ENCODE data around the gene DMD. TPM values are rescaled to one million over a fixed set of nuclear protein-coding genes. Genes with fewer than 3 reads are reported as not detected.

The DMD gene
- total RNA-seq, 5 donors from 2014 or later (not counting 1 experiment from before 2014, with no cell fraction given), result 0.73 to 1.6 (median 0.88) TPM; not detected in 1

- Mint-ChIP-seq H3K27me3 (peaks cover 0 to 11% of the 10 kb centered on the region in 2 donors), H3K9me3 (peaks cover 0 to 3% (median 0%) of the 10 kb centered on the region in 3 donors), H3K27ac (no peak overlapping the region), H3K4me3 (no peak overlapping the region), H3K36me3 (no peaks in the 10 kb centered on the region), H3K4me1 (no peaks in the 10 kb centered on the region)
- DNase-seq, result no peak
- H3K27me3 ChIP-seq (replicated peaks in 1 of 2; ENCODE audit: control insufficient read depth in 2 of 2, extremely low read depth in 1 of 2, insufficient read depth in 2 of 2, low read length in 1 of 2), result no peaks in the 10 kb centered on the region
- ChIA-PET POLR2A (no interaction called here), CTCF (no interaction called here)
- H3K27ac ChIP-seq (ENCODE audit: low read length), result no peak overlapping the region
- no peaks in the 10 kb centered on the region for H3K9me3 ChIP-seq
- H3K36me3 ChIP-seq (ENCODE audit: control insufficient read depth in 2 of 2, extremely low read depth in 1 of 2, insufficient read depth in 1 of 2, low read length in 1 of 2), result no peaks in the 10 kb centered on the region
- WGBS (ENCODE audit: insufficient coverage), result no CpG with 5 or more reads among the region's 4 CpGs
- H3K4me1 ChIP-seq (ENCODE audit: control insufficient read depth in 1 of 2, extremely low read depth in 1 of 2, insufficient read depth in 2 of 2, low read length in 2 of 2), result no peaks in the 10 kb centered on the region
- H3K4me3 ChIP-seq (ENCODE audit: control insufficient read depth in 1 of 2, extremely low read depth in 1 of 2, low read length in 1 of 2), result no peak overlapping the region
- no peak for ATAC-seq (replicated peaks in 1 of 4)
Observed at GRCh38 chrX:31665454-31665853, 1545.9 kb downstream of the DMD start.

DNA sequence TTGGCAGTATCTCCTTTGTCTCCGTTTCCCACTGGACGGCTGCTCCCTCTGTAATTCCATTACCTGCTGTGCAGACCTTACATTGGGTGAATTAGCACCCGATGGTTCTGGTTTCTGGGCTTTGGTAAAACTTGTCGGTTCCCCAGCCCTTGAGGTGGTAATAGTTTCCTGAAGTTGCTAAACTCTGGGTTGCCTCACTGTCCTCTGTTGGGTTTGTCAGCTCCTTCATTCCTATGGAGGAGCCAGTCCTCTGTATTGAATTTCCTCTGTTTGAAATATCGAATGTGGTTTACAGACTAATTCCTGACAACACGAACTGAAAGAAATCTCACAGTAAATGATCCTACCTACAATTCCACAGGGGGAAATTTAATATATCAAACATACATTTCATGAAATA, 1548.2 kb downstream of the DMD start:
- no peak overlapping the region for H3K4me3 Mint-ChIP-seq
- CTCF ChIA-PET, result no interaction called here
- no peak for DNase-seq
- Histone ChIP-seq H3K27me3 (replicated peaks in 1 of 2; ENCODE audit: control insufficient read depth in 2 of 2, extremely low read depth in 1 of 2, insufficient read depth in 2 of 2, low read length in 1 of 2) (no peaks in the 10 kb centered on the region), H3K4me3 (ENCODE audit: control insufficient read depth in 1 of 2, extremely low read depth in 1 of 2, low read length in 1 of 2) (no peak overlapping the region), H3K4me1 (ENCODE audit: control insufficient read depth in 1 of 2, extremely low read depth in 1 of 2, insufficient read depth in 2 of 2, low read length in 2 of 2) (no peaks in the 10 kb centered on the region), H3K27ac (ENCODE audit: low read length) (no peak overlapping the region), H3K36me3 (ENCODE audit: control insufficient read depth in 2 of 2, extremely low read depth in 1 of 2, insufficient read depth in 1 of 2, low read length in 1 of 2) (no peaks in the 10 kb centered on the region), H3K9me3 (no peaks in the 10 kb centered on the region)
- no peaks in the 10 kb centered on the region for H3K9me3 Mint-ChIP-seq
- no peaks in the 10 kb centered on the region for H3K36me3 Mint-ChIP-seq
- H3K27ac Mint-ChIP-seq, result no peak overlapping the region
- no peak for ATAC-seq (replicated peaks in 1 of 4)
- WGBS (ENCODE audit: insufficient coverage), result 92% methylated on average over 2 of the region's 6 CpGs
- POLR2A ChIA-PET, result no interaction called here
- H3K4me1 Mint-ChIP-seq, result no peaks in the 10 kb centered on the region
- peaks cover 0 to 7% of the 10 kb centered on the region in 2 donors for H3K27me3 Mint-ChIP-seq

- H3K9me3 ChIP-seq, result no peaks in the 10 kb centered on the region
- no peaks in the 10 kb centered on the region for H3K27me3 ChIP-seq (replicated peaks in 1 of 2; ENCODE audit: control insufficient read depth in 2 of 2, extremely low read depth in 1 of 2, insufficient read depth in 2 of 2, low read length in 1 of 2)
- no peak overlapping the region for H3K27ac Mint-ChIP-seq
- no peaks in the 10 kb centered on the region for H3K4me1 ChIP-seq (ENCODE audit: control insufficient read depth in 1 of 2, extremely low read depth in 1 of 2, insufficient read depth in 2 of 2, low read length in 2 of 2)
- DNase-seq (no peak), ATAC-seq (replicated peaks in 1 of 4) (no peak)
- POLR2A ChIA-PET, result no interaction called here
- H3K4me3 ChIP-seq (ENCODE audit: control insufficient read depth in 1 of 2, extremely low read depth in 1 of 2, low read length in 1 of 2), result no peak overlapping the region
- no peaks in the 10 kb centered on the region for H3K9me3 Mint-ChIP-seq
- no peaks in the 10 kb centered on the region for H3K4me1 Mint-ChIP-seq
- H3K27ac ChIP-seq (ENCODE audit: low read length), result no peak overlapping the region
- CTCF ChIA-PET, result no interaction called here
- no peak overlapping the region for H3K4me3 Mint-ChIP-seq
- no peaks in the 10 kb centered on the region for H3K36me3 Mint-ChIP-seq
- peaks cover 0 to 7% of the 10 kb centered on the region in 2 donors for H3K27me3 Mint-ChIP-seq
- H3K36me3 ChIP-seq (ENCODE audit: control insufficient read depth in 2 of 2, extremely low read depth in 1 of 2, insufficient read depth in 1 of 2, low read length in 1 of 2), result no peaks in the 10 kb centered on the region
- WGBS (ENCODE audit: insufficient coverage), result no CpG with 5 or more reads among the region's 2 CpGs
Observed at GRCh38 chrX:31661280-31661810, 1550.0 kb downstream of the DMD start.

- H3K27ac ChIP-seq (ENCODE audit: low read length), result no peak overlapping the region
- Mint-ChIP-seq H3K36me3 (no peaks in the 10 kb centered on the region), H3K4me3 (no peak overlapping the region), H3K27me3 (peaks cover 0 to 7% of the 10 kb centered on the region in 2 donors), H3K27ac (no peak overlapping the region), H3K4me1 (no peaks in the 10 kb centered on the region), H3K9me3 (no peaks in the 10 kb centered on the region)
- H3K4me1 ChIP-seq (ENCODE audit: control insufficient read depth in 1 of 2, extremely low read depth in 1 of 2, insufficient read depth in 2 of 2, low read length in 2 of 2), result no peaks in the 10 kb centered on the region
- no CpG with 5 or more reads among the region's 4 CpGs for WGBS (ENCODE audit: insufficient coverage)
- CTCF ChIA-PET, result interaction anchor here in 1 of 2 donors (0.7 kb wide), 1 partner anchor 924 kb away, joined by 3 read pairs; no protein-coding TSS in a partner anchor
- ATAC-seq (replicated peaks in 1 of 4) (no peak), DNase-seq (peak in 1 of 35 experiments; percentile 1)
- no peak overlapping the region for H3K4me3 ChIP-seq (ENCODE audit: control insufficient read depth in 1 of 2, extremely low read depth in 1 of 2, low read length in 1 of 2)
- H3K36me3 ChIP-seq (ENCODE audit: control insufficient read depth in 2 of 2, extremely low read depth in 1 of 2, insufficient read depth in 1 of 2, low read length in 1 of 2), result no peaks in the 10 kb centered on the region
- no peaks in the 10 kb centered on the region for H3K27me3 ChIP-seq (replicated peaks in 1 of 2; ENCODE audit: control insufficient read depth in 2 of 2, extremely low read depth in 1 of 2, insufficient read depth in 2 of 2, low read length in 1 of 2)
- POLR2A ChIA-PET, result no interaction called here
- H3K9me3 ChIP-seq, result no peaks in the 10 kb centered on the region
Observed at GRCh38 chrX:31658360-31658759, 1553.0 kb downstream of the DMD start.

DNA sequence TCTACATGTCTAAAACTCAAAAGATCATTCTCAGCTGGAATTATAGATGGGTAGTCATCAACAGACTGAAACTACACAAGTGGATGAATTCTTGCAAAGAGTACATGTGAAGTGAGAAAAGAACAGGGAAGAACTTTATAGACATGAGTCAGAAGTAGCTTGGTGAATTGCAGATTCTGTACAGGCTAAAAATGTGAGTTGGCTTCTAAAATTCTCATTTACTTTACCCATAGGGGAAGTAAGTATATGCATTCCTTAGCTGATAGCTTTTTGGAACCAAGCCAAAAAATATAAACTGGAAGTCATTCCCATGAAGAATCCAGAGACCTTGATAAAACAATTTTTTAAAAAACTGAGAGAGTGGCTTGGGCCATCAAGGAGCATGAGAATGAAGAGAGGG, 1555.3 kb downstream of the DMD start:
- ChIA-PET CTCF (interaction anchor here in 1 of 2 donors (1.3 kb wide), 1 partner anchor 616 kb away, joined by 3 read pairs; no protein-coding TSS in a partner anchor), POLR2A (no interaction called here)
- H3K9me3 Mint-ChIP-seq, result no peaks in the 10 kb centered on the region
- no peaks in the 10 kb centered on the region for H3K4me1 Mint-ChIP-seq
- ATAC-seq (replicated peaks in 1 of 4), result no peak
- H3K27ac Mint-ChIP-seq, result no peak overlapping the region
- H3K4me3 Mint-ChIP-seq, result no peak overlapping the region
- Histone ChIP-seq H3K36me3 (ENCODE audit: control insufficient read depth in 2 of 2, extremely low read depth in 1 of 2, insufficient read depth in 1 of 2, low read length in 1 of 2) (no peaks in the 10 kb centered on the region), H3K27ac (ENCODE audit: low read length) (no peak overlapping the region), H3K4me1 (ENCODE audit: control insufficient read depth in 1 of 2, extremely low read depth in 1 of 2, insufficient read depth in 2 of 2, low read length in 2 of 2) (no peaks in the 10 kb centered on the region), H3K27me3 (replicated peaks in 1 of 2; ENCODE audit: control insufficient read depth in 2 of 2, extremely low read depth in 1 of 2, insufficient read depth in 2 of 2, low read length in 1 of 2) (no peaks in the 10 kb centered on the region), H3K9me3 (no peaks in the 10 kb centered on the region), H3K4me3 (ENCODE audit: control insufficient read depth in 1 of 2, extremely low read depth in 1 of 2, low read length in 1 of 2) (no peak overlapping the region)
- H3K27me3 Mint-ChIP-seq, result peaks cover 0 to 15% of the 10 kb centered on the region in 2 donors
- DNase-seq, result no peak
- no peaks in the 10 kb centered on the region for H3K36me3 Mint-ChIP-seq

- Mint-ChIP-seq H3K4me1 (no peaks in the 10 kb centered on the region), H3K27ac (no peak overlapping the region)
- CTCF ChIA-PET, result no interaction called here
Observed at GRCh38 chrX:31653422-31653821, 1557.9 kb downstream of the DMD start.

DNA sequence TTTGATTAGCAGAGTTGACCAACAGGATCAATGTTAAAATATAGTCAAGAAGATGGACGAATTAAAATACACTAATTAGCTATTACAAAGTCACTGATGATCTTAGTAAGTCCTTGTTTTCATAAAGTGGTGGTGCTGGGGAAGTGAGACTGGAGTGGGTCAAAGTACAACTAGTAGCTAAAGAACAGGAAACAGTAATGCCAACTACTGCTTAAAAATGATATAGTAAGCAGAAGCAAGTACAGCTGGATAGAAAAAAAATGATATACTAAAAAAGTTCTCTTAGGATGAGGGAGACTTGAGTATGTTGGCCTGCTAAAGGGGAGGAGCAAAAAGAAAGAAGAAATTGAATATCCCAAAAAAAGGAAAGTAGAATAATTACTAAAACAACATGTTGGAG, 1558.7 kb downstream of the DMD start:
- CTCF ChIA-PET, result no interaction called here
- POLR2A ChIA-PET, result no interaction called here
- Histone ChIP-seq H3K9me3 (no peaks in the 10 kb centered on the region), H3K4me1 (ENCODE audit: control insufficient read depth in 1 of 2, extremely low read depth in 1 of 2, insufficient read depth in 2 of 2, low read length in 2 of 2) (no peaks in the 10 kb centered on the region), H3K27ac (ENCODE audit: low read length) (no peak overlapping the region), H3K27me3 (replicated peaks in 1 of 2; ENCODE audit: control insufficient read depth in 2 of 2, extremely low read depth in 1 of 2, insufficient read depth in 2 of 2, low read length in 1 of 2) (no peaks in the 10 kb centered on the region), H3K4me3 (ENCODE audit: control insufficient read depth in 1 of 2, extremely low read depth in 1 of 2, low read length in 1 of 2) (no peak overlapping the region), H3K36me3 (ENCODE audit: control insufficient read depth in 2 of 2, extremely low read depth in 1 of 2, insufficient read depth in 1 of 2, low read length in 1 of 2) (no peaks in the 10 kb centered on the region)
- Mint-ChIP-seq H3K27ac (no peak overlapping the region), H3K4me3 (no peak overlapping the region), H3K4me1 (no peaks in the 10 kb centered on the region), H3K9me3 (no peaks in the 10 kb centered on the region), H3K36me3 (no peaks in the 10 kb centered on the region), H3K27me3 (peaks cover 0 to 15% of the 10 kb centered on the region in 2 donors)
- ATAC-seq (replicated peaks in 1 of 4) (no peak), DNase-seq (no peak)
- WGBS (ENCODE audit: insufficient coverage), result no CpG with 5 or more reads among the region's 1 CpG

More at GRCh38 chrX:31653422-31653821, 1557.9 kb downstream of the DMD start:
- H3K4me1 ChIP-seq (ENCODE audit: control insufficient read depth in 1 of 2, extremely low read depth in 1 of 2, insufficient read depth in 2 of 2, low read length in 2 of 2), result no peaks in the 10 kb centered on the region
- DNase-seq (no peak), ATAC-seq (replicated peaks in 1 of 4) (no peak)
- POLR2A ChIA-PET, result no interaction called here
- H3K9me3 ChIP-seq, result no peaks in the 10 kb centered on the region
- H3K4me3 ChIP-seq (ENCODE audit: control insufficient read depth in 1 of 2, extremely low read depth in 1 of 2, low read length in 1 of 2), result no peak overlapping the region
- H3K27me3 Mint-ChIP-seq, result peaks cover 0 to 15% of the 10 kb centered on the region in 2 donors
- H3K36me3 ChIP-seq (ENCODE audit: control insufficient read depth in 2 of 2, extremely low read depth in 1 of 2, insufficient read depth in 1 of 2, low read length in 1 of 2), result no peaks in the 10 kb centered on the region
- H3K4me3 Mint-ChIP-seq, result no peak overlapping the region
- H3K36me3 Mint-ChIP-seq, result no peaks in the 10 kb centered on the region
- no peak overlapping the region for H3K27ac ChIP-seq (ENCODE audit: low read length)
- H3K27me3 ChIP-seq (replicated peaks in 1 of 2; ENCODE audit: control insufficient read depth in 2 of 2, extremely low read depth in 1 of 2, insufficient read depth in 2 of 2, low read length in 1 of 2), result no peaks in the 10 kb centered on the region
- H3K9me3 Mint-ChIP-seq, result no peaks in the 10 kb centered on the region
